HEK293 (cell line): ENCODE results near the gene RPAP3.
A peak's percentile ranks its signal among the peaks of the same experiment; 100 is the strongest.

Experiments used
- BCL11A ChIP-seq: fragments of 450-650 bp; formaldehyde crosslinking; IDR thresholded peaks from 2 replicates; pipeline ENCODE4 v1.5.1; 2016; ENCODE audit warnings: low read depth, missing biosample characterization, missing genetic modification characterization
- FEZF1 ChIP-seq: fragments of 450-650 bp; formaldehyde crosslinking; IDR thresholded peaks from 2 replicates; pipeline ENCODE4 v1.5.1; 2016; ENCODE audit warnings: missing biosample characterization, missing genetic modification characterization
- HOXD13 ChIP-seq: sonication (generic); formaldehyde crosslinking; IDR thresholded peaks from 2 replicates; pipeline ENCODE4 v1.8.0; 2022; ENCODE audit warnings: missing genetic modification reagents, borderline replicate concordance
- SCRT2 ChIP-seq: fragments of 450-650 bp; formaldehyde crosslinking; IDR thresholded peaks from 2 replicates; pipeline ENCODE4 v1.5.1; 2016; ENCODE audit warnings: missing biosample characterization, missing genetic modification characterization
- SETDB1 ChIP-seq: IDR thresholded peaks from one replicate; pipeline ENCODE4 v1.6.1; 2017; ENCODE audit warnings: mild to moderate bottlenecking, low read length, moderate library complexity, mixed read lengths; ENCODE audit not compliant: insufficient read length
- SP2 ChIP-seq: fragments of 450-650 bp; formaldehyde crosslinking; IDR thresholded peaks from 2 replicates; pipeline ENCODE4 v1.5.1; 2016; ENCODE audit warnings: missing biosample characterization, missing genetic modification characterization
- SP7 ChIP-seq: fragments of 450-650 bp; formaldehyde crosslinking; IDR thresholded peaks from 2 replicates; pipeline ENCODE4 v1.5.1; 2016; ENCODE audit warnings: missing biosample characterization, missing genetic modification characterization
- ZBTB17 ChIP-seq: fragments of 450-650 bp; formaldehyde crosslinking; IDR thresholded peaks from 2 replicates; pipeline ENCODE4 v1.5.1; 2016; ENCODE audit warnings: missing biosample characterization, missing genetic modification characterization
- ZEB2 ChIP-seq: fragments of 450-650 bp; formaldehyde crosslinking; IDR thresholded peaks from 2 replicates; pipeline ENCODE4 v1.5.1; 2016; ENCODE audit warnings: missing biosample characterization, missing genetic modification characterization
- ZFHX2 ChIP-seq: fragments of 450-650 bp; formaldehyde crosslinking; conservative IDR thresholded peaks from 2 replicates; pipeline ENCODE4 v1.5.1; 2016; ENCODE audit warnings: missing biosample characterization, missing genetic modification characterization
- ZNF16 ChIP-seq: fragments of 450-650 bp; formaldehyde crosslinking; IDR thresholded peaks from 2 replicates; pipeline ENCODE4 v1.5.1; 2016; ENCODE audit warnings: low read depth, missing biosample characterization, missing genetic modification characterization
- ZNF2 ChIP-seq: fragments of 450-650 bp; formaldehyde crosslinking; IDR thresholded peaks from 2 replicates; pipeline ENCODE4 v1.5.1; 2016; ENCODE audit warnings: missing biosample characterization, missing genetic modification characterization
- ZNF211 ChIP-seq: fragments of 450-650 bp; formaldehyde crosslinking; IDR thresholded peaks from 2 replicates; pipeline ENCODE4 v1.5.1; 2016; ENCODE audit warnings: low read depth, missing biosample characterization, missing genetic modification characterization
- ZNF350 ChIP-seq: fragments of 450-650 bp; formaldehyde crosslinking; IDR thresholded peaks from 2 replicates; pipeline ENCODE4 v1.5.0; 2017; ENCODE audit warnings: missing biosample characterization, mild to moderate bottlenecking, missing genetic modification characterization
- ZNF433 ChIP-seq: fragments of 450-650 bp; formaldehyde crosslinking; IDR thresholded peaks from 2 replicates; pipeline ENCODE4 v1.5.1; 2016; ENCODE audit warnings: missing biosample characterization, missing genetic modification characterization, low read depth
- ZNF529 ChIP-seq: fragments of 450-650 bp; formaldehyde crosslinking; IDR thresholded peaks from 2 replicates; pipeline ENCODE4 v1.5.1; 2017; ENCODE audit warnings: missing genetic modification characterization, missing biosample characterization; ENCODE audit not compliant: insufficient replicate concordance
- ZNF555 ChIP-seq: fragments of 450-650 bp; formaldehyde crosslinking; conservative IDR thresholded peaks from 2 replicates; pipeline ENCODE4 v1.5.1; 2017; ENCODE audit warnings: missing biosample characterization, mild to moderate bottlenecking, missing genetic modification characterization, inconsistent platforms
- ZNF621 ChIP-seq: fragments of 450-650 bp; formaldehyde crosslinking; IDR thresholded peaks from 2 replicates; pipeline ENCODE4 v1.5.1; 2017; ENCODE audit warnings: missing biosample characterization, missing genetic modification characterization
- ZNF624 ChIP-seq: fragments of 450-650 bp; formaldehyde crosslinking; IDR thresholded peaks from 2 replicates; pipeline ENCODE4 v1.5.1; 2017; ENCODE audit warnings: missing biosample characterization, missing genetic modification characterization
- ZNF629 ChIP-seq: fragments of 450-650 bp; formaldehyde crosslinking; IDR thresholded peaks from 2 replicates; pipeline ENCODE4 v1.5.1; 2017; ENCODE audit warnings: missing biosample characterization, missing genetic modification characterization
- ZNF664 ChIP-seq: fragments of 450-650 bp; formaldehyde crosslinking; IDR thresholded peaks from 2 replicates; pipeline ENCODE4 v1.5.1; 2016; ENCODE audit warnings: missing biosample characterization, missing genetic modification characterization
- ZNF670 ChIP-seq: fragments of 450-650 bp; formaldehyde crosslinking; IDR thresholded peaks from 2 replicates; pipeline ENCODE4 v1.5.1; 2016; ENCODE audit warnings: missing biosample characterization, missing genetic modification characterization, low read depth
- ZNF701 ChIP-seq: fragments of 450-650 bp; formaldehyde crosslinking; IDR thresholded peaks from 2 replicates; pipeline ENCODE4 v1.5.1; 2016; ENCODE audit warnings: missing biosample characterization, missing genetic modification characterization
- ZNF830 ChIP-seq: fragments of 450-650 bp; IDR thresholded peaks from 2 replicates; pipeline ENCODE4 v1.5.0; 2018; ENCODE audit warnings: missing biosample characterization, missing genetic modification characterization, low read depth, mild to moderate bottlenecking, moderate library complexity
- ZSCAN30 ChIP-seq: fragments of 450-650 bp; IDR thresholded peaks from 2 replicates; pipeline ENCODE4 v1.5.1; 2018; ENCODE audit warnings: missing biosample characterization, mild to moderate bottlenecking, missing genetic modification characterization, moderate library complexity
- ZSCAN4 ChIP-seq: fragments of 450-650 bp; formaldehyde crosslinking; IDR thresholded peaks from 2 replicates; pipeline ENCODE4 v1.5.1; 2017; ENCODE audit warnings: missing biosample characterization, missing genetic modification characterization
- TF ChIP-seq, protein P1 (sequence below): fragments of 450-650 bp; formaldehyde crosslinking; IDR thresholded peaks from 2 replicates; pipeline ENCODE4 v1.5.1; 2016; ENCODE audit warnings: missing biosample characterization, missing genetic modification characterization, borderline replicate concordance
- TF ChIP-seq, protein P2 (sequence below): fragments of 450-650 bp; formaldehyde crosslinking; IDR thresholded peaks from 2 replicates; pipeline ENCODE4 v1.5.1; 2016; ENCODE audit warnings: missing biosample characterization, missing genetic modification characterization
- TF ChIP-seq, protein P3 (sequence below): fragments of 450-650 bp; formaldehyde crosslinking; IDR thresholded peaks from 2 replicates; pipeline ENCODE4 v1.5.1; 2016; ENCODE audit warnings: missing biosample characterization, missing genetic modification characterization

Gene RPAP3

GRCh38 chr12:47742253-47742825, 36.5 kb upstream of the RPAP3 start (continued):
- TF ChIP-seq HOXD13 (CRISPR knock-in tag) (no peak), ZNF664 (tag by site-specific recombination) (peak; percentile 99), ZNF629 (tag by site-specific recombination) (no peak), ZFHX2 (tag by site-specific recombination) (no peak), SETDB1 (no peak), ZNF670 (tag by site-specific recombination) (no peak), ZNF16 (tag by site-specific recombination) (no peak), ZSCAN4 (tag by site-specific recombination) (no peak), ZNF830 (no peak), ZNF211 (no peak), ZNF350 (tag by site-specific recombination) (no peak), ZNF701 (no peak), FEZF1 (tag by site-specific recombination) (no peak), ZEB2 (tag by site-specific recombination) (0 out of 2 replicates have a peak, but pooled peaks have one; percentile 55), ZNF621 (tag by site-specific recombination) (no peak), ZNF433 (tag by site-specific recombination) (no peak), ZNF624 (no peak), ZNF529 (tag by site-specific recombination) (no peak), SP2 (tag by site-specific recombination) (no peak), ZNF2 (tag by site-specific recombination) (peak; percentile 62; the same call in 1 of the 2 replicates), ZSCAN30 (peak; percentile 94), ZBTB17 (0 out of 2 replicates have a peak, but pooled peaks have one; percentile 31), BCL11A (no peak), SP7 (tag by site-specific recombination) (0 out of 2 replicates have a peak, but pooled peaks have one; percentile 38), ZNF555 (tag by site-specific recombination) (no peak), SCRT2 (tag by site-specific recombination) (0 out of 2 replicates have a peak, but pooled peaks have one; percentile 22)
- TF ChIP-seq, protein P1, sequence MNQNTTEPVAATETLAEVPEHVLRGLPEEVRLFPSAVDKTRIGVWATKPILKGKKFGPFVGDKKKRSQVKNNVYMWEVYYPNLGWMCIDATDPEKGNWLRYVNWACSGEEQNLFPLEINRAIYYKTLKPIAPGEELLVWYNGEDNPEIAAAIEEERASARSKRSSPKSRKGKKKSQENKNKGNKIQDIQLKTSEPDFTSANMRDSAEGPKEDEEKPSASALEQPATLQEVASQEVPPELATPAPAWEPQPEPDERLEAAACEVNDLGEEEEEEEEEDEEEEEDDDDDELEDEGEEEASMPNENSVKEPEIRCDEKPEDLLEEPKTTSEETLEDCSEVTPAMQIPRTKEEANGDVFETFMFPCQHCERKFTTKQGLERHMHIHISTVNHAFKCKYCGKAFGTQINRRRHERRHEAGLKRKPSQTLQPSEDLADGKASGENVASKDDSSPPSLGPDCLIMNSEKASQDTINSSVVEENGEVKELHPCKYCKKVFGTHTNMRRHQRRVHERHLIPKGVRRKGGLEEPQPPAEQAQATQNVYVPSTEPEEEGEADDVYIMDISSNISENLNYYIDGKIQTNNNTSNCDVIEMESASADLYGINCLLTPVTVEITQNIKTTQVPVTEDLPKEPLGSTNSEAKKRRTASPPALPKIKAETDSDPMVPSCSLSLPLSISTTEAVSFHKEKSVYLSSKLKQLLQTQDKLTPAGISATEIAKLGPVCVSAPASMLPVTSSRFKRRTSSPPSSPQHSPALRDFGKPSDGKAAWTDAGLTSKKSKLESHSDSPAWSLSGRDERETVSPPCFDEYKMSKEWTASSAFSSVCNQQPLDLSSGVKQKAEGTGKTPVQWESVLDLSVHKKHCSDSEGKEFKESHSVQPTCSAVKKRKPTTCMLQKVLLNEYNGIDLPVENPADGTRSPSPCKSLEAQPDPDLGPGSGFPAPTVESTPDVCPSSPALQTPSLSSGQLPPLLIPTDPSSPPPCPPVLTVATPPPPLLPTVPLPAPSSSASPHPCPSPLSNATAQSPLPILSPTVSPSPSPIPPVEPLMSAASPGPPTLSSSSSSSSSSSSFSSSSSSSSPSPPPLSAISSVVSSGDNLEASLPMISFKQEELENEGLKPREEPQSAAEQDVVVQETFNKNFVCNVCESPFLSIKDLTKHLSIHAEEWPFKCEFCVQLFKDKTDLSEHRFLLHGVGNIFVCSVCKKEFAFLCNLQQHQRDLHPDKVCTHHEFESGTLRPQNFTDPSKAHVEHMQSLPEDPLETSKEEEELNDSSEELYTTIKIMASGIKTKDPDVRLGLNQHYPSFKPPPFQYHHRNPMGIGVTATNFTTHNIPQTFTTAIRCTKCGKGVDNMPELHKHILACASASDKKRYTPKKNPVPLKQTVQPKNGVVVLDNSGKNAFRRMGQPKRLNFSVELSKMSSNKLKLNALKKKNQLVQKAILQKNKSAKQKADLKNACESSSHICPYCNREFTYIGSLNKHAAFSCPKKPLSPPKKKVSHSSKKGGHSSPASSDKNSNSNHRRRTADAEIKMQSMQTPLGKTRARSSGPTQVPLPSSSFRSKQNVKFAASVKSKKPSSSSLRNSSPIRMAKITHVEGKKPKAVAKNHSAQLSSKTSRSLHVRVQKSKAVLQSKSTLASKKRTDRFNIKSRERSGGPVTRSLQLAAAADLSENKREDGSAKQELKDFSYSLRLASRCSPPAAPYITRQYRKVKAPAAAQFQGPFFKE: no peak
- TF ChIP-seq, protein P2, sequence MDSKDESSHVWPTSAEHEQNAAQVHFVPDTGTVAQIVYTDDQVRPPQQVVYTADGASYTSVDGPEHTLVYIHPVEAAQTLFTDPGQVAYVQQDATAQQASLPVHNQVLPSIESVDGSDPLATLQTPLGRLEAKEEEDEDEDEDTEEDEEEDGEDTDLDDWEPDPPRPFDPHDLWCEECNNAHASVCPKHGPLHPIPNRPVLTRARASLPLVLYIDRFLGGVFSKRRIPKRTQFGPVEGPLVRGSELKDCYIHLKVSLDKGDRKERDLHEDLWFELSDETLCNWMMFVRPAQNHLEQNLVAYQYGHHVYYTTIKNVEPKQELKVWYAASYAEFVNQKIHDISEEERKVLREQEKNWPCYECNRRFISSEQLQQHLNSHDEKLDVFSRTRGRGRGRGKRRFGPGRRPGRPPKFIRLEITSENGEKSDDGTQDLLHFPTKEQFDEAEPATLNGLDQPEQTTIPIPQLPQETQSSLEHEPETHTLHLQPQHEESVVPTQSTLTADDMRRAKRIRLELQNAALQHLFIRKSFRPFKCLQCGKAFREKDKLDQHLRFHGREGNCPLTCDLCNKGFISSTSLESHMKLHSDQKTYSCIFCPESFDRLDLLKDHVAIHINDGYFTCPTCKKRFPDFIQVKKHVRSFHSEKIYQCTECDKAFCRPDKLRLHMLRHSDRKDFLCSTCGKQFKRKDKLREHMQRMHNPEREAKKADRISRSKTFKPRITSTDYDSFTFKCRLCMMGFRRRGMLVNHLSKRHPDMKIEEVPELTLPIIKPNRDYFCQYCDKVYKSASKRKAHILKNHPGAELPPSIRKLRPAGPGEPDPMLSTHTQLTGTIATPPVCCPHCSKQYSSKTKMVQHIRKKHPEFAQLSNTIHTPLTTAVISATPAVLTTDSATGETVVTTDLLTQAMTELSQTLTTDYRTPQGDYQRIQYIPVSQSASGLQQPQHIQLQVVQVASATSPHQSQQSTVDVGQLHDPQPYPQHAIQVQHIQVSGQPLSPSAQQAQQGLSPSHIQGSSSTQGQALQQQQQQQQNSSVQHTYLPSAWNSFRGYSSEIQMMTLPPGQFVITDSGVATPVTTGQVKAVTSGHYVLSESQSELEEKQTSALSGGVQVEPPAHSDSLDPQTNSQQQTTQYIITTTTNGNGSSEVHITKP (tag by site-specific recombination): no peak
- TF ChIP-seq, protein P3, sequence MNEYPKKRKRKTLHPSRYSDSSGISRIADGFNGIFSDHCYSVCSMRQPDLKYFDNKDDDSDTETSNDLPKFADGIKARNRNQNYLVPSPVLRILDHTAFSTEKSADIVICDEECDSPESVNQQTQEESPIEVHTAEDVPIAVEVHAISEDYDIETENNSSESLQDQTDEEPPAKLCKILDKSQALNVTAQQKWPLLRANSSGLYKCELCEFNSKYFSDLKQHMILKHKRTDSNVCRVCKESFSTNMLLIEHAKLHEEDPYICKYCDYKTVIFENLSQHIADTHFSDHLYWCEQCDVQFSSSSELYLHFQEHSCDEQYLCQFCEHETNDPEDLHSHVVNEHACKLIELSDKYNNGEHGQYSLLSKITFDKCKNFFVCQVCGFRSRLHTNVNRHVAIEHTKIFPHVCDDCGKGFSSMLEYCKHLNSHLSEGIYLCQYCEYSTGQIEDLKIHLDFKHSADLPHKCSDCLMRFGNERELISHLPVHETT (tag by site-specific recombination): 0 out of 2 replicates have a peak, but pooled peaks have one; percentile 65
